HG03159 (cell line): ENCODE data around the gene CELF3.
"Not testable (repeated sequence)": the region's sequence is repeated elsewhere in the genome, so short reads cannot be mapped to it uniquely, and the experiment has no call there.

ENCODE experiments used
- ATAC-seq: cut with Tn5 transposase; IDR thresholded peaks from one replicate; pipeline ENCODE4 v1.9.1; 2021; ENCODE audit warnings: mild to moderate bottlenecking, moderate library complexity; ENCODE audit not compliant: unreplicated experiment

Gene CELF3

GRCh38 chr1:151704246-151704645 is 12.4 kb downstream of the CELF3 start:
- no peak for ATAC-seq

- ATAC-seq: no peak
These were observed 12.8 kb downstream of the CELF3 start for GRCh38 chr1:151703813-151704212.

- ATAC-seq: no peak
These were observed 13.7 kb downstream of the CELF3 start for GRCh38 chr1:151702936-151703335.

- no peak for ATAC-seq
These were observed 15.1 kb downstream of the CELF3 start for GRCh38 chr1:151701515-151701914.

GRCh38 chr1:151693057-151693651 is 23.4 kb downstream of the CELF3 start:
- no peak for ATAC-seq

GRCh38 chr1:151692226-151692625 is 24.4 kb downstream of the CELF3 start:
- ATAC-seq: no peak

GRCh38 chr1:151689494-151689893 is 27.1 kb downstream of the CELF3 start:
- no peak for ATAC-seq

- no peak for ATAC-seq
These were observed 30.0 kb downstream of the CELF3 start for GRCh38 chr1:151686561-151686960.

GRCh38 chr1:151684128-151684527 is 32.5 kb downstream of the CELF3 start:
- ATAC-seq: no peak

GRCh38 chr1:151682901-151683300 is 33.7 kb downstream of the CELF3 start:
- not testable (repeated sequence) for ATAC-seq

- ATAC-seq: no peak
These were observed 34.7 kb downstream of the CELF3 start for GRCh38 chr1:151681923-151682322.

GRCh38 chr1:151680826-151681225 is 35.8 kb downstream of the CELF3 start:
- ATAC-seq: no peak

GRCh38 chr1:151680391-151680790 is 36.2 kb downstream of the CELF3 start:
- no peak for ATAC-seq

GRCh38 chr1:151673407-151673806 is 43.2 kb downstream of the CELF3 start:
- no peak for ATAC-seq

GRCh38 chr1:151670036-151670675 is 46.4 kb downstream of the CELF3 start:
- not testable (repeated sequence) for ATAC-seq

GRCh38 chr1:151668090-151668489 is 48.5 kb downstream of the CELF3 start:
- no peak for ATAC-seq

- ATAC-seq: no peak
These were observed 54.9 kb downstream of the CELF3 start for GRCh38 chr1:151661751-151662150.

- ATAC-seq: no peak
These were observed 61.2 kb downstream of the CELF3 start for GRCh38 chr1:151655371-151655770.

- no peak for ATAC-seq
These were observed 63.2 kb downstream of the CELF3 start for GRCh38 chr1:151653397-151653796.
